IPS DF 4.7 (cell line): ENCODE measurements around the gene TBC1D22B.
"Not testable (repeated sequence)": the region's sequence is repeated elsewhere in the genome, so short reads cannot be mapped to it uniquely, and the experiment has no call there.

Source experiments
- DNase-seq: peaks from one replicate; pipeline ENCODE4 v3.0.0-alpha.2; 2013; ENCODE audit warnings: low spot score; ENCODE audit errors: extremely low read depth

The TBC1D22B gene

GRCh38 chr6:37302086-37302686 is 44.6 kb downstream of the TBC1D22B start:
- DNase-seq: no peak

- DNase-seq: no peak
These were observed 45.6 kb downstream of the TBC1D22B start for GRCh38 chr6:37303091-37303660.

- no peak for DNase-seq
These were observed 46.4 kb downstream of the TBC1D22B start for GRCh38 chr6:37303891-37304503.

GRCh38 chr6:37304766-37305165 is 47.2 kb downstream of the TBC1D22B start:
- DNase-seq: no peak

- DNase-seq: no peak
These were observed 48.4 kb downstream of the TBC1D22B start for GRCh38 chr6:37305841-37306425.

- DNase-seq: no peak
These were observed 49.2 kb downstream of the TBC1D22B start for GRCh38 chr6:37306624-37307222.

- DNase-seq: not testable (repeated sequence)
These were observed 49.9 kb downstream of the TBC1D22B start for GRCh38 chr6:37307484-37307883.

- DNase-seq: no peak
These were observed 50.7 kb downstream of the TBC1D22B start for GRCh38 chr6:37308069-37308815.

- no peak for DNase-seq
These were observed 51.5 kb downstream of the TBC1D22B start for GRCh38 chr6:37309046-37309445.

GRCh38 chr6:37309692-37310091 is 52.1 kb downstream of the TBC1D22B start:
- DNase-seq: no peak

GRCh38 chr6:37310966-37311365 is 53.4 kb downstream of the TBC1D22B start:
- DNase-seq: no peak

- DNase-seq: no peak
These were observed 54.3 kb downstream of the TBC1D22B start for GRCh38 chr6:37311741-37312473.

GRCh38 chr6:37313723-37314486 is 56.3 kb downstream of the TBC1D22B start:
- DNase-seq: no peak

- no peak for DNase-seq
These were observed 57.0 kb downstream of the TBC1D22B start for GRCh38 chr6:37314487-37315156.

- no peak for DNase-seq
These were observed 57.6 kb downstream of the TBC1D22B start for GRCh38 chr6:37315157-37315515.

GRCh38 chr6:37316071-37316470 is 58.5 kb downstream of the TBC1D22B start:
- no peak for DNase-seq

- DNase-seq: no peak
These were observed 59.9 kb downstream of the TBC1D22B start for GRCh38 chr6:37317312-37318038.

GRCh38 chr6:37319156-37319555 is 61.6 kb downstream of the TBC1D22B start:
- no peak for DNase-seq
